Pulmonary artery endothelial cell (primary cell): ENCODE measurements around the gene FGF14. TPM values are rescaled to one million over a fixed set of nuclear protein-coding genes. Genes with fewer than 3 reads are reported as not detected.

Experiments
- DNase-seq: peaks from one replicate; pipeline ENCODE4 v3.0.0-alpha.2; 2011; ENCODE audit warnings: low read depth, low spot score
- total RNA-seq: library from RNA; depleted of rRNA; stranded (reverse); fragments of >200 nt; gene quantifications from 2 replicates; pipeline ENCODE4 v1.2.3, GENCODE V29; 2014

The FGF14 gene
- not detected in 2 replicates for total RNA-seq

- no peak for DNase-seq
These were observed at the start of gene FGF14 for GRCh38 chr13:102401766-102402165. Gene FGF14 (minus strand): TSS chr13:102402048.

GRCh38 chr13:102443249-102443648 lies 41.4 kb upstream of the FGF14 start:
- no peak for DNase-seq

GRCh38 chr13:102441085-102441484 lies 39.2 kb upstream of the FGF14 start:
- no peak for DNase-seq

DNA sequence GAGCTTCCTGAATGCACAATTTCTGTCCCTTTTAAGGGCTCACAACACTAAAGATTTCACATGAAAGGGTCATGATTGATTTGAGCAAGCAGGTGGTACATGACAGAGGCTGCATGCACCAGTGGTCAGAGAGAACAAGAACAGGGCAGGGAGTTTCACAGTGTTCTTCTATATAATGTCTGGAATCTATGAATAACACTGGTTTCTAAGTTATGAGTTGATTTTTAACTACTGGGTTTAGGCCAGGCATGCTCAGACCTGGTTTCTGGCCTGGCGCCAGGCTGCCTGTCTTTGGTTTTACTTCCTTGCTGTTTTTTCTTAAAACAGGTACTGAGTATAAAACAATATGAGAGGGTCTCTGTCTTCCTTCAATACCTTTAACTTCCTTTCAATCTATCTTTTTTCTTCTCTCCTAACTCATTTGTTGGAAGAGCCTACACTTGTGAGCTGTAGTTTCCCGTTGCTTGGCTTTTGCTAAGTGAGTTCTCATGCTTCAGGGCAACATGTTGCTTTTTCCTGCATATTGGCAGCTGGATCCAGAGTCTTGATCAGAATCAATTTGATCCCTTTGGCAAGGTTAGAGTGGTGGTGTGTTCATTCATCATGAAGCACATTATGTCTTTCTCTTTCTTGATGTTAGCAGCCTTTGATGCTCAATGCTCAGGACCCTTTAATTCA lies 38.5 kb upstream of the FGF14 start:
- DNase-seq: no peak

DNA sequence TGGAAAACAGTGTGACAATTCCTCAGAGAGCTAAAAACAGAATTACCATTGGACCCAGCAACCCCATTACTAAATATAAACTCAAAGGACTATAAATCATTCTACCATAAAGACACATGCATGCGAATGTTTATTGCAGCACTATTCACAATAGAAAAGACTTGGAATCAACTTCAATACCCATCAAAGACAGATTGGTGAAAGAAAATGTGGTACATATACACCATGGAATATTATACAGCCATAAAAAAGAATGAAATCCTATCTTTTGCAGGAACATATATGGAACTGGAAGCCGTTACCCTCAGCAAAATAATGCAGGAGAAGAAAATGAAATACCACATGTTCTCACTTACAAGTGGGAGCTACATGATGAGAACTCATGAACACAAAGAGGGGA lies 20.8 kb upstream of the FGF14 start:
- no peak for DNase-seq

GRCh38 chr13:102405499-102406100 lies 3.8 kb upstream of the FGF14 start:
- no peak for DNase-seq

GRCh38 chr13:102402290-102402689 lies 442 bp upstream of the FGF14 start:
- DNase-seq: no peak

DNA sequence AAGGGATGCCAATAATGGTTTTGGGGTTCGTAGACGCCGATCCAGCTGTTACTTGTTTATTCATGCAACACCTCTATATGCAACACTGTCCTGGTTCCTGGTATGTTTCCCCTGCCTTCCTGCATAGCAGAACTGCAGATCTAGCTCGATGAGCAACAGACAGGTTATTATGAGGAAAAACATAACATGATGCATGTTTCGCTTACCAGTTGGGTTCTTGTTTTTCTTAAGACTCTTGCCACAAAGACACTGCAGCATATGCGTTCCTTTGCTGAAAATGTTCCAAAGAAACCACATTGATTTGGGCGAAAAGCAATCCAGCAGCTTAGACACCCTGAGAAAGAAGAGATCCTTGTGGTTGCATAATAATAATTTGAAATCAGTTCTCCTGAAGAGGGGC lies 583 bp downstream of the FGF14 start:
- DNase-seq: no peak

DNA sequence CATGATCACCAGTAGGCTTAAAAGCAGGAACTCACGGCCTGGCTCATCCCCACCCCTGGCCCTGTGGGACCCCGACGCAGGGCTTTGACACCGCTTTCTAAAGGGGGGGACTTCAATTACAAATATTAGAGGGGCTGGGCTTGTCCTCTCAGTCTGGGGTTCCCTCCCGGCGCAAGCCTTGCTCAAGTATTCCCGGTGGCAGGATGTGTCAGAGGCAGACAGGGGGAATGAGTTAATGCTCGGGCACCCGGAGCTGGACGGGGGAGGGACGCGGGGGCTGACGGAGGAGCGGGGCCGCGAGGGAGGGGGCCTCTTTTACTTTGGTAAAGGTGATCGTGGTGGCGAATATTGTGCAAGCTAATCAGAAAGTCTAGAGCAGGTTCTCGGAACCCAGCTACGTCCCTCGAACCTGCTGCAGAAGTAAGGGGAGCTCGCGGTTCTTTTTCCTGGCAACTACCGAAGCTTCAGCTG lies 1.1 kb downstream of the FGF14 start:
- no peak for DNase-seq

DNA sequence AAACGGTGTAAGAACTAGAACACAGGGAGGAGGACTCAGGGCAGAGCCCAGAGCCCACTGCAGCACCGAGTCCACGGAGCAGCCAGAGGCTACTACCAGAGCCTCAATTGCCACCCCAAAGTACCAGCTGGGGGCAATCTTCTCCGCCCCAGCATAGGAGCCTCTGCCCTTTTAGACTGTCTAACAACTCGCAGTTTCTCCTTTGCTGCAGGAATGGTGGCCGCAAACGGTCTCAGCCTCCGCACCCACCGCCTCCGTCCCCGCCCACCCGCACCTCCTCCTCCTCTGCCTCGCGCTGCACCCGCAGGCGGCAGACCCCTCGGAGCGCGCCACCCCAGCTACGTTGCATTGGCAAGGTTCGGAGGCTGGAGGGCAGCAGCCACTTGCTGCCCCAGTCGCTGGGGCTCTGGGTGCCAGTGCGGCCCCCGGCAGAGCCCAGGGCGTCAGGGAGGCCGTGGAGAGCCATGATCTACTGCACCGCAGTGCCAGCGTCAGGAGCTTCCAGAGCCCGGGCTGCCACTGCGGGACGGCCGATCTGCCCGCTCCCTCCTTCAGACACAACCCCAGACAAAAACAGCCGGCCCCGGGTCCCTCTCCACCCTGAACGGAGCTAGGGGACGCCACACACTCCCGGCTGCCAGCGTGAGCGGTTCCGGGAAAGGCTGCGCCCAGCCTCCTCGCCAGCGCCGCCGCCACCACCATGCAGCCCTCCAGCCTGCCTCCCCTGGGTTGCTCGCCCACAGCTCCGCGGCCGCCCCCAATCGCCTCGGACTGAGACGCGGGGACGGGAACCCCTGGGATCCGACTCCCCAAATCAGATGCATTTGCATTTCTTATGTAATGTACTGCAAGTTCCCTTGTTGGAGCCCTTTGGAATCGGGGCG lies 1.8 kb downstream of the FGF14 start:
- DNase-seq: no peak

DNA sequence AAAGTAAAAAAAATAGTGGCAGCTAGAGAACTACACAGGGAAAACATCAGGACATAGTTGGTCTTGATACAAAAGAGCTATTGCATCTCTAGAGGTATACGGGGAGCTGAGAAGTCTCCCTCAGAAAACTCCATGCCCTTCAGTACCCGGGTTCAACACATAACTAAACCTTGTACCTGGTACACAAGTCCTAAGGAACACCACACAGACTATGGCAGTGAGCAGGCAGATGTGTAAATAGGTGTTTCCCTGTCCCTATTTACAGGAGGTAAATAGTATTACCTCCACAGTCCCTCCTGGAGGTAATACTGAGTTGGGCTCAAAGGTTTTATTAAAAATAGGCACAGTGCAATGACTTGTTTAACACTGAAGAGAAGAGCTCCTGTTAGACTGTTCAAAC lies 5.9 kb downstream of the FGF14 start:
- no peak for DNase-seq

DNA sequence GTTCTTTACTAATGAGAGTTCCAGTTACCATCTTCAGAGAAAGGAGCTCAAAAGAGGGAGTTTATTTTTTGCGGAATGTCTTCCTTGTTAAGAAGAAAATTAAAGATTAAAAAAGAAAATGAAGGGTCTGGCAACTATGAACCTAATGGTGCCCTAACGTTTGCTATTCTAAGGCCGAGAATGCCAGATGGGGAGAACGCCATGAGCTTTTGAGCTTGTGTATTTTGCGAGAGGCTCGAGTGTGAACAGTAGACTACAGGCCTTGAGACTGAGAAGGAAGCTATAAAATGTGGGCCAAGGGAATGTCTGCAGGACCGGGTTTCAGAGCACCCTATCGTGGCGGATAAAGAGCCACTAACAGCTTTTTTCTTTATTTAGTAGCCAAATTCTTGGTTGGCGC lies 6.7 kb downstream of the FGF14 start:
- no peak for DNase-seq

- DNase-seq: peak; percentile 24
These were observed 7.4 kb downstream of the FGF14 start for GRCh38 chr13:102394158-102395053.

DNA sequence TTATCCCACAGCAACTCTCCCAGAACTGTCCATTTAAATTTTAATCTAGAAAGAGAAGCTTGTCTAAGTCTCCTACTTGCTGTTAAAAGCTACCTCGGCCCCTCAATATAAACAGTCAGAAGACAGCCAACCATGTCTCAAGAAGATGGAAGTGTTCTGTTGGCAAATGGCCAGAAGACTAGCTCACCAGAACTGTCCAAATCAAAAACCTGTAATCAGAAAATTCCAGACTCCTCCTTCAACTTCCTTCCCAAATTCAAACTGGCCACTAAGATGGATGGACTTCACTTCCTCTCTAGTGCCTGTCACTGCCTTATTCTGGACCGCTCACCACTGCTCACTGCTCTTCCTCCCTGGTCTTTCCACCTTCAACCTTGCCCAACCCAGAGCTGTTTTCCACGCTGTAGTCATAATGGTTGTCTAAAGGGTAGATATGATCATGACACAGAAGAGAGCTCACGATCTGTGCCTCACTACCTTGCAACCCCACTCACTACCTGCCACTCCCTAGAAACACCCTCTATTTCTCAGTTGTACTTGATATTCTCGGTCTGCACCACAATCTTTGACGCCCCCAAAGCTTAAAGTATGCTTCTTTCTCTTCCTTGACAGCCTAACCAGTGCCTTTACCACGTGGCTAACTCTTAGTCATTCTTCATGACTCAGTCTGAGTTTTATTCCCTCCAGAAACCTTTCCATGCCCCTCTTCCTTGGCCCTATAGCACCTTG lies 9.2 kb downstream of the FGF14 start:
- DNase-seq: no peak

- no peak for DNase-seq
These were observed 15.4 kb downstream of the FGF14 start for GRCh38 chr13:102386461-102386860.

GRCh38 chr13:102380012-102380411 lies 21.8 kb downstream of the FGF14 start:
- DNase-seq: no peak

- no peak for DNase-seq
These were observed 25.5 kb downstream of the FGF14 start for GRCh38 chr13:102376318-102376717.

DNA sequence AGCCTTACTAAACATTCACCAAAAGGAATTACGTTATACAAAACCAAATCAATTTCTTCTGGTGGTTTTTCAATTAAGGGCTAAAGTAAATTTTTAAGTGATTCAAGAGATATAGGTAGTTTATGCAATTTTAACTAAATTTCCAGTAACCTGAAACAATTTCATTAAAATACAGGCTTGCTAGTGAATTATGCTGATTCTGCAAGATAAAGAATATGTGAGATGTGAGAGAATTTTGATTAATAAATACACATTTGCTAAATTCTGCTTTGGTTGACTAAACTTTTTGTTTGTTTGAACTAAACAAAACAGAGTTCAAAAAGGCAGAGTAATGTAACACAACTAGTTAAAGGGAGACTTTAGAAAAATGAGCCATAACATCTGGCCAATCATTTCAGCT lies 27.1 kb downstream of the FGF14 start:
- no peak for DNase-seq

- DNase-seq: no peak
These were observed 27.6 kb downstream of the FGF14 start for GRCh38 chr13:102374233-102374632.

GRCh38 chr13:102373221-102373620 lies 28.6 kb downstream of the FGF14 start:
- DNase-seq: no peak

DNA sequence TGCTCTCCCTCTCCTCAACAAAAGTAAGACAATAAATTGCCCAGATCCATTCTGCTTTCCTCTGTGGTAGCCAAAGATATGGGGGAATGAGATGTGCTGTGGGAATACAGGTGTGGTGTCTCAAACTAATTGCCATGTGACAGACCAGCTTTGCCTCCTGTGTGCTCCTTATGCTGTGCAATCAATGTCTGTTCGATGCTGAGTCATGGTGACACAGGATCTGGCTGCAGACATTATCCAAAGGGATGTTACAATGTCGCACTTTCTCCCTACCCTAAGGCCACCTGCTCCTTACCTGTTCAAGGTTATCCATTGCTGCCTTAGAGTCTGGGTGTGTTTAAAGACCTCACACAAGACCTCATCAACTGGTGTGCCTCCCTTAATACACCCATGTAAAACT lies 32.5 kb downstream of the FGF14 start:
- no peak for DNase-seq
